Measurements from ENCODE around the gene DMAP1.

DMAP1 gene

DNA sequence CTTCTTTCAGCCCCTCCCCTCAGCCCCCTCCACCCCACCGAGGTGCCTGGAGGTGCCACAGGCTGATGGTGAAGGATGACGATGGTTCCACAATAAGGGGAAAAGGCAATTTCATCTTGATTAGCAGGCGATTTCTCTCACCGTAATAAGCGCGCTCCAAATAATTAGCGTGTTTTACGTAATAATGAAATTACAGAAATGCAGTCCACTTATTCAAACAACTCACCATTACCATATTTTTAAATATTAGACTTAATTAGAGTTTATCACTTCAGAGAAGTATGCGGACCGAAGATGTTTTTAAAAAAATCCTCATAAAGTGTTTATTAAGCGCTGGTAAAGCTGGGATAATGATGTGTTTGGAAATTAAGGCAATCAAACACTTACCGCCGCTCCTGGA lies 14.9 kb downstream of the DMAP1 start:
- DNase-seq (ENCODE audit: low read depth) = no peak

DNA sequence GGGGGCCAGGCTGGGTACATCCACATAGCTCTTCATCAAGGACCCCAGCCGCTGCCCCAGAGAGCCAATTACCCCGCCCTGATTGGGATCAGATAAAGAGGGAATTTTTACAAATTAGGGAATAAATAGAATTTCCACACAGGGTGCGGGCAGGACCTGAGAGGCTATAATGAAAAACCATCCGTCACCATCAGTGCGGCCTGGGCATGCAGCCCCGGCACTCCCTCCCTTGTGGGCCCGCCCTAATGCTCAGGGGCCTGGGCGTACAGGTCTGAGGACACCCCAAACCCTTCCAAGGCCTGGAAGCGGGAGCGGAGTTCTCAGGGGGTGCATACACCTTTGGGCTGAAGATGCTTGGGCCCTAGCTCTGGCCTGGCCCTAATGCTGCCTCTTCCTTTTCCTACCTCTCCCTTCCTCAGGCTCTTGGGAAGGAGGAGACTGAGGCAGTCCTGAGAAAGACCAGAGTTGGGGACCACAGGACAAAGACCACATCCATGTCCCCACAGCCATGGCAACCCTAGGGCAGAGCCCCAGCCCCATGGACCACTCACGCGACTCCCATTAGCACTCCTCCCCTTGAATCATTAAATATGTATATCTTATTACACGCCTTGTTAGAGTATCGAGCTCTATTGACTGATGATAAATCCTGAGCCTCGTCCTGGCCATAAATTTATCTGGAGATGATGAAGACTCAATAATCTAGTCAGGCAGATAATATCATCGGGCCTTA lies 16.3 kb downstream of the DMAP1 start:
- DNase-seq (ENCODE audit: low read depth) = no peak

DNA sequence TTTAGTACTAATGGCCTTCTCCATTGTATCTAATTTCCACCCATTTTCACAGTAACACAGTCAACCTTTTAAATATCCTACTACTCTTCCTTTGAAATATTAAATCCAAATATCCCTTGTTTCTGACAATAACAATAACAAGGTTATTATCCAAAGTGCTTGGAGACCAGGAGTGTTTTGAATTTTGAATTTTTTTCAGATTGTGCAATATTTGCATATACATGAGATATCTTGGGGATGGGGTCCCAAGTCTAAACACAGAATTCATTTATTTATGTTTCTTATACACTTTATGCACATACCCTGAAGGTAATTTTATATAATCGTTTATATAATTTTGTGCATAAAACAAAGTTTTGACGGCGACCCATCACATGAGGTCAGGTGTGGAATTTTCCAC lies 17.5 kb downstream of the DMAP1 start:
- no peak for DNase-seq (ENCODE audit: low read depth)

DNA sequence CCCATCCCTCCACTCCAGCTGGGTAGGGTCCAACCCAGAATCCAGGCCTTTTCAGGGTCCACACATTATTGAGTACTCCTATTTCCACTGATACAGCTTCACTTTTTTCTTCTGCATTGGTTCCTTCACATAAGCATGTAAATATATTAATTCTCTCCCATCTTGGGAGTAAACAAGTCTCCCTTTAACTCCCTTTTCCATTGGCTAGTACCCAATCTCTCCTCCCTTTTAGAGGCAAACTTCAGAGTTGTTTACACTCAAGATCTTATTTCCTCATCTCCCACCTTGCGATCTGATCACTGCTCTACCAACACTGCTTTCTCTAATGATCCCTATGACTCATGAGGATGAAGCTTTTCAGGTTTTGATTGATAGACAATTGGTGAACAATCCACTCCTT lies 20.3 kb downstream of the DMAP1 start:
- DNase-seq (ENCODE audit: low read depth) = no peak

DNA sequence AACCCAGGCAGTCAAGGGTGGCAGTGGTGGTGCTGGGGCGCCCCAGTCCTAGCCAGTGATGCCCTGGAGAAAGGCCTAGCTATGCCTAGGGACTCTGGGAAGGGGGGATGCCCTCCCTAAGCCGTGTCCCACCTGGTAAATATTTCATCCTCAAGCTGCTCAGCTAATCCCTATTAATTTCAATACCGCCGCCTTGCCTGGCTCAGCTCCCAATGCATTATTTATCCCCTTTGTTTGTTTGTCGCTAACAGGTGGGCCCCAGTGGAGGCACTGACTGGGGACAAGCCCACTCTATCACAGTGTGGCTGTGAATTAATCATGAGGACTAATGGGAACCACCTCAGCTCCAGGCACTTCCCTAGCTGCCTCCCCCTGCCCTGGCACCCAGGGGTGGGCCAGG lies 22.5 kb downstream of the DMAP1 start:
- no peak for DNase-seq (ENCODE audit: low read depth)

DNA sequence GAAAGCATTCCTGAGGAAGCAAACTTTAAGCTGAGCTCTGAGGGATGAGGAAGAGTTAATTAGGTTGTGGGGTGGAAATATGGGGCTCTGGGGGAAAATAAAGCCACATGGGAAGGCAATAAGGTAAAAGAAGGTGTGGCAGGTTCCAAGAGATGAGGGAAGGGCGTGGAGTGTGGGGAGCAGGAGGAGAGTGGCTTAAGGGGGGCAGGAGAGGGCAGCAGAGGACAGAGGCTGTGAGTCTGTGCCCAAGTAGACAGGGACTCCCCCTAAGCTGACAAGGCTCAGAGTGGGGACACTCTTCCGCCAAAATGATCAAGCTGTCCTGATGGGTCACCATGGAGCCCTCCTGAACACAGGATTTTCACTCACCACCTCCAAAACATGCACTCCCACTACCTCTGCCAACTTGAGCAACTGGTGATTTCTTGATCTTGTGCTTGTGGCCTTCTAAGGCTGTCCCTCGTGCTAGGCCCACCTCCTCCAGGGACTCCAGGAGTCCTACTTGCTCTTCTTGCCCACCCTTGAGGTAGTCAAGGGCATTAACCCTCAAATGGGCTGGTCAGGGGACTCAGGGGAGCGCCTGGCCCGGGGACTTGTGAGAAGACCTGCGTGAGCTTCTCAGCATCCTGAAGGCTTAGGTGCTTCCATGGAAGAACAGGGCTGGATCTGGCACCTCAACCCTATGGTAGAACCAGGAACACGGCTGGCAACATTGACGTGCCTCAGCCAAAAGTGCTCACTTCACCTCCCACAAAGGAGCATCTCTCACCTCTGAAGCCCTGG lies 23.4 kb downstream of the DMAP1 start:
- no peak for DNase-seq (ENCODE audit: low read depth)

DNA sequence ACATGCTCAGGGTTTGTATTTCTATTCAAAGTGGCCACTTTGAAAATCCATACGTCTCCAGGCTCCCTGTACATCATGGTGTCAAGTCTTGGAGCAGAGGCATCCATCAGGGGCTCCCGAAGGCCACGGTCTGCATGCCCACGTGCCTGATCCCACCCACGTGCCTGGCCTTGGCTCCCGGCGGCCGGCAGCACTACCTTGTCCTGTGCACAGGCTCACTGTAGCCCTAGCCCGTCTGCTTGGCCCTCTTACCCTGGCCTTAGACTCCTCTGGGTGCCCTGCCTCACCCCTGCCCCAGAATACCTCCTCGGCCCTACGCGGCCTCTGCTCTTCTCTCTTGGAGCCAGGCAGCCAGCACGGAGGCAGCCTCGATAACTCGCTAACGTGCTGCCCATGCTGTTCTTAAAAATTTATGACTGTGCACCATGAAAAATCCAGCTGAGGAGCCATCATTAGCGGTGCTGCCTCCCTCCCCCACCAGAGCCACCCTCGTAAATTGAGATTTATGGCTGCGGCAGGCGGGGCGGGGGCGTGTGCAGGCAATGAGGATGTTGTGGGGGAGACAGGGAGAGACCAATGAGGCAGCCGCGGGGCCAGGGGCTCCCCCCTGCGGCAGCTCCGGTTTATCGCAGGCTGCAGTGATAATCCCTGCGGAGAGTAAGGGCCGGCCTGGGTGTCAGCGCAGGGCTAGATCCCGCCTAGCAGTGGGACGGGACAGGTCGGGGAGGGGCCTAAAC lies 24.6 kb downstream of the DMAP1 start:
- peak; percentile 29 for DNase-seq (ENCODE audit: low read depth)

DNA sequence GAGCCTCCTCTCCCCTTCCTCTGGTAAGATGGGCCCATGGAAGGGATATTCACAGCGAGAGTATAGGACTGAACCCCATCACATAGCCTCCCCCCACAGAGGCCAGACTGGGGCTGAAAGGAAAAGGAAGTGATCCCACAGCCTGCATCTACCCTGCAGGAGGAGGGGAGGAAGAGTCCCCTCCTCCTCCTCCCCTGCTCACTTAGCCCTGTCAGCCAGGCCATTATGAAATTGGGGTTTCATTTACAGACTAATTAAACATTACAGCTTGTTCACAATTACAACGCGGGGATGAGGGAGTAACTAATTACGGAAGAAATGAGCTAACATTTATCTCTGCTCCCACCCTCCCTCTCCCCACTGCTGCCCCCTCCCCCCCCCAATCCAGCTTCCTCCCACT lies 25.4 kb downstream of the DMAP1 start:
- no peak for DNase-seq (ENCODE audit: low read depth)

DNA sequence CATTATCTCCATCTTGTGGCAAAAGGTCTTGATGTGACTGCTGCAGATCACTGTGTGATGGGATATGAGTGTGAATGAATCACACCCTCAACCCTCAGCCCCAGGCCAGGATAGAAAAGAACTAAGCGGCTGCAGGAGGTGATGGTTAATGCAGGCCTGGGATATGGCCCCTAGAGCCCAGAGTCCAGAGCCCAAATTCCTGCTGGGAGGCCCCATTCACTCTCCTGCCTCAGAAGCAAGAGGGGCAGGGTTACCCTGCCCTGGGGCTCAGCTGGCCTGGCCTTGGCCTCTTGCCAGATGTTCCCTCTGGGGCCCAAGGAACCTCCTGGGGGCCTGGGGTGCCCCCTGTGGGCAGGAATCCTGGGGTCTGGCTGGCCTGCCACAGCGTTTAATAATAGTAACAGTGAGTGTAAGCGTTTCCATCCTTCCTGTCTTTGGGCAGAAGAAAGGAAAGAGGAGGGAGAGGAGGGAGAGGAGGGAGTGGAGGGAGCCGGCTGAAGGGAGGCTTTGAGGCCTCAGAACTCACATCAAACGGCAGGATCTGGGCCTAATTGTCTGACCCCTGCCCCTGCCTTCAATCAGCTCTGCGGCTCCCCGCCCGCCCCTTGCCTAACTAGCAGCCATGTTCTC lies 26.2 kb downstream of the DMAP1 start:
- no peak for DNase-seq (ENCODE audit: low read depth)

DNA sequence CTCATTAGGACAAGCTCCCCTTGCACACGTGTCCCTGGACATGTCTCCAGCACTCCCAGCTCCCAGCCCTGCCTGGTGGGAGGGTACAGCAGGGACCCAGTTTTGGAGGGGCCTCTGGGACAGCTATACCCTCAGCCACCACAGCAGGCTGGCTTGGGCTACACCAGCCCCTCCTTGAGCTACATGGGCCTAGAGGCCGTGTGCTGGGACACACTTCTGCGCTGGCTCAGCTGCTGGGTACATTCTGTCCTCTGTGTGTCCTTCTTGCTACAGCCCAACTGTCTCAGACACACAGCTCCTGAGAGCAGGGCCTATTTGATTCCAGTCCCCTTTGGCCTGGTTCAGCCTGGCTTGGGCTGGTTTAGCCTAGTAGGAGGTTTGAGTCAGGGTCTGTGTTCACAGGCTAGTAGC lies 26.7 kb downstream of the DMAP1 start:
- DNase-seq (ENCODE audit: low read depth) = no peak

DNA sequence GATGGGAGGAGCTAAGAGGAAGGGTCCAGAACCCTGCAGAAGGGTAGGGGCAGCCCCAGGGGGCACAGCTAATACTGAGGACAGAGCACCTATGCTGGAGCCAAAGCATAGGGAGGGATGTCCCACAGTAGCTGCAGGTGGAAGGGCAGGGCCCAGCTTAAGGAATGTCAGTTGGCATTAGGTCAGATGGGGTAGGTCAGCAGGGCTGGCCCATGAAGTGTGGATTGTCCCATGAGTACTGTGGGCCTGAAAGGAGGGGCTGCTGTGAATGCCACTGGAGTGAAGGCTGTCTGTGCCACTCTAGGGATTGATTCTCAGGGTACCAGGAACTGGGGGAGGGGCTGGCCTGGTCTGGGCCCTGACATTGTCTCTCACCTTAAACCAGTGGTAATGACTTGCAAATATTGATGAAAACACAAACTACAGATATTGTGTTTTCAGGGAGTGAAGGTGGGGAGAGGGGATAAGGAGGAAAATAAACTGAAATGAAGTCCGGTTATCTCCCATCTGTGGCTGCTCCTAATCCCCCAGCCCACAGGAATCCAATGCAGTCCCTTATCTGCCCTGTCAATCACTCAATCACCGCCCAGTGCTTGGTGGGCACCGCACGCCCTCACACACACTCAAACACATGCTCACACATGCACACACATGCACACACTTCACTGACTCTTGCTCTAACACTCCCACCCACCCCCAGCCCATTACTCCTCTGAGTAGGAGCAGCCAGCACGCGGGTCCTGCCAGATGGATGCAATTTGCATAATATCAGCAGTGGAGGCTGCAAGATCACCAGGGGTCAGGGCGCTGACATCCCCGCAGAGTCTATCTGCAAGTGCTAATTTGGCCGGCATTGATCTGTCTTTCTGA lies 27.8 kb downstream of the DMAP1 start:
- no peak for DNase-seq (ENCODE audit: low read depth)

DNA sequence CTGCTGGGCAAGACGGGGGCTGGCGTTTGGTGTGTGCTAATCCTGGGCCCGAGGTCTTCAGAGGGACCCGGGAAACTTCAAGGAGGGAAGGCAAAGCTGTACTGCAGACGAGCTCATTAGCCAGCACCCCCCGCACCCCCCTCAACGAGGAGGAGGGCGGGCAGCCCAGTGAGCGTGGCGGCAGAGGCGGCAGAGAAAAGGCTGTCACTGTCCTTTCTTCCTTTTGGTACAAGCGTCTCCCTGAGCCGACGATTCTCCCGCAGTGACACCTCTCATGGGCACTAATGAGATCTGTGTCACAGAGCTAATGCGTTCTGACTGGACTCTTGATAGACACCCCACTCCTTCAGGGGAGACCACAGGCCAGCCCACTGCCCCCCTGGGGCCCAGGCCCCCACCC lies 29.5 kb downstream of the DMAP1 start:
- DNase-seq (ENCODE audit: low read depth) = no peak

DNA sequence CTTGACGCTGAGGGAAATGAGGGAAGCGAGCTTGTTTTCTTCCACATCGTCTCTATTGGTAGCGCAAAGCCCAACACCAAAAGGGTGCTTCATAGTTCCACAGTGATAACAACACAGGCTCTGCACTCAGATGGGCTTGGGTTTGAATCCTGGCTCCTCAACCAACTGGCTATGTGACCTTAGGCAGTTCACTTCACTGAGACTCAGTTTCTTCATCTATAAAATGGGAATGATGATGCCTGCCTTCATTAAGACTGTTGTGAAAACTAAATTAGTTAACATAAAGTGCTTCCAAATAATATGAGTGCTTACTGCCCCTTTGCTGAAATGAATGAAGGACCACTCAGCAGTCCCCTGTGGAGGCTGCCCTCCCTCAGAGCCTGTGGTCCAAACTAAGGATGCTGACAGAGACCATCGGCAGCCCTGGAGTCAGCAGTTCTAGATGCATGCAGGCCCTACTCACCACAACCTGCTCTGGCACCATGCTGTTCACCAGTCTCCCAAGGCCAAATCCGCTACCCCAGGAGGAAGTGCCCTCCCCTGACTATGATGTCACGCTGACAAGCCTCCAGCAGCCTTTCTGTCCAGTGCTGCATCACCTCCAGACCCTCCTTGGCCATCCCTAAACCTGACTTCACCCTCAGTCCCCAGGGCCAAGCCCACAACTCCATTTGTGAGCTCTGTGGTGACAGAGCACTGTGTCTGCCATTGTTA lies 30.7 kb downstream of the DMAP1 start:
- no peak for DNase-seq (ENCODE audit: low read depth)

DNA sequence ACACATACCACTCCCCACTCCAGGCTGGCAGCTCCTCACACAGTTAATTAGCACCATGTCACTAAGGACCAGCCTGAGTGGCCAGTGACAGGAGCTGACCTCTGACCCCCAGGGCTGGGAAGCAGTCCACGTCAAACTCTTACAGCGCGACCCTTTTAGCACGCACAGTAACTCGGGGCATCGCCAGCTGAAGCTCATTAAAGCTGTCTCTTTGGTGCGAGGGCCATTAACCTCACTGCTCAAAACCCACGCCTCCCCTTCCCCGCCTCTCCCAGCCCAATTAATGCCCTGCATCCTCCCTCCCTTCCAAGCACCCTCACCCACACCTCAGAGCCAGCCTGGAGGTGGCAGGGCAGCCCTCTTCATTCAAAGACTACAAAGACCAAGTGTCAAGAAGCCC lies 31.7 kb downstream of the DMAP1 start:
- DNase-seq (ENCODE audit: low read depth) = no peak

DNA sequence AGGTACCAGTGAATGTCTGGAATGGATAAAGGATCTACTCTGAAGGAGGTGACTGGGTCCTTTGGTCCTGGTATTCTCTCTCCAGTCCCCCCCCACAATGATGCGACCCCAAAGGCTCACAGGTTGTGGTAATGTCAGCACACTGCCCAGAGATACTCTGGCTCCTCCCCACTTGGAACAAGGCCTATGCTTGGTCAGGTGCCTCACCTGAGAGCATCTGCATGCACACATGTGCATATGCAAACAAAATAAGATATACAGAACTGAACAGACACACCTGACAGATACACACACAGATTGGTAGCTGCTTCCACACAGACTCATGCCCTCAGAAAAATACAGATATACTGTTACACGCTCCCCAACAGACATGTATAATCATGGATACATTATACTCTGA lies 33.5 kb downstream of the DMAP1 start:
- no peak for DNase-seq (ENCODE audit: low read depth)

DNA sequence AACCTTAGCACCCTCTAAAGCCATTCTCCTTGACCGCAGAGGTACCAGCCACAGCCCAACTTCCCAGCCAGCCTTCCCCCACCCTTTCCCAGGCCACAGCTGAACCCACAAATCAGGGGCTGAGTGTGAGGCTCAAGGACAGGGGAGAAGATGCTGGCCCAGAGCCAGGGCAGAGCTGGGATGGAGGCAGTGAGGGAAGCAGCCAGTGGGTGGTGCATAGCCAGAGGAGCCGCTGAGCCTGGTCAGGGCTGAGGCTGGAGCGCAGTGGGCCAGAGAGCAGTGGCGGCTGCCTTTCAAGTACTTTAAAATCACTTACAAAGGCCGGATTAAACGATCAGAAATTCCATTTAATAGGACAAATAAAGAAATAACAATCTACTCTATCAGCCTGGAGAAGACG lies 36.3 kb downstream of the DMAP1 start:
- DNase-seq (ENCODE audit: low read depth) = no peak

DNA sequence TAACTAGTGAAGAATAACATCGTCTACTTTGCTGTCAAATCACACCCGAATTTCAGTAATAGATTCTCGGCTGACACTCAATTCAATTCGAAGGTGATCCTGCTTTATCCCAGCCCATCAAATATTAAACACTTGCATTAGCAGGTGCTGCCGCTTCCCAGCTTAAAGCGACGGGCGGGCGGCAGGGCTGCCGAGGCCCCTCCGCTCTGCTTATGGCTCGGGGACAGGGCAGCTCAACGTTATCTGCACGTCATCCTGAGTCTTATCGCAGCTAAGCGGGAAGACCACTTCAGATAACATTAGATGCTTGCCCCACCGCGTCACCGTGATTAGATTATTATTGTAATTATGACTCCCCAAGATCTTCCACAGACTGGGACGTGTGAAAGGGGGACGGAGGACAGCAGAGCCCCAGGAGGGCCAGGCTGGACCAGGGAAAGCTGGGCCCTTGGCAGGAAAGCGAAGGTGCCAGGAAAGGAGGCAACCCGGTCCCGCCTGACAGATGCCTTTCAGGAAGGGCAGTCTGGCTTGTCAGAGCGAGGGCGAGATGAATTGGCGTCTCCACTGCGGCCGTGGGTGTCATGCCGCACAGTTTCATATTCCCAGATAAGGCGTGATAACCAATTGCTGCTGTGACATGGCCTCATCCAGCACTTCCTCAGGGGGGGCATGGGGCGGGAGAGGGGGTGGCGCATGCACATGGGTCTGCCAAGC lies 37.0 kb downstream of the DMAP1 start:
- DNase-seq (ENCODE audit: low read depth) = no peak

DNA sequence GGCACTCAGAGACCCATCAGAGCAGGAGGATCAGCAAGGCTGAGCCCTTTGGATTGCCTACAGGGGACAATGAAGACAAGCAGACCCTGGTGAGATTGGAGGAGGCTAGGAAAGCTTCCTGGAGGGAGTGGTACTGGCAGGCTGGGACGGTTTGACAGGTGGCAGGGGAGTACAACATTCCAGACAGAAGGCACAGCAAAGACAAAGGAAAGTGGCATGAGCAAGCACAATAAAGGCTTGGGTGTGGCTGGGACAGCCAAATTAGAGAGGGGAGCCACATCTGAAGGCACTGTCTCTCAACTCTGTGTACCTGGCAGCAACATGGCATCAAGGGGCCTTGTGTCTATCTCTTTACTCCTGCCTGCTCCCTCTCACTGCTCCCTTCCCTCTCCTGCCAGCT lies 38.2 kb downstream of the DMAP1 start:
- DNase-seq (ENCODE audit: low read depth) = no peak

DNA sequence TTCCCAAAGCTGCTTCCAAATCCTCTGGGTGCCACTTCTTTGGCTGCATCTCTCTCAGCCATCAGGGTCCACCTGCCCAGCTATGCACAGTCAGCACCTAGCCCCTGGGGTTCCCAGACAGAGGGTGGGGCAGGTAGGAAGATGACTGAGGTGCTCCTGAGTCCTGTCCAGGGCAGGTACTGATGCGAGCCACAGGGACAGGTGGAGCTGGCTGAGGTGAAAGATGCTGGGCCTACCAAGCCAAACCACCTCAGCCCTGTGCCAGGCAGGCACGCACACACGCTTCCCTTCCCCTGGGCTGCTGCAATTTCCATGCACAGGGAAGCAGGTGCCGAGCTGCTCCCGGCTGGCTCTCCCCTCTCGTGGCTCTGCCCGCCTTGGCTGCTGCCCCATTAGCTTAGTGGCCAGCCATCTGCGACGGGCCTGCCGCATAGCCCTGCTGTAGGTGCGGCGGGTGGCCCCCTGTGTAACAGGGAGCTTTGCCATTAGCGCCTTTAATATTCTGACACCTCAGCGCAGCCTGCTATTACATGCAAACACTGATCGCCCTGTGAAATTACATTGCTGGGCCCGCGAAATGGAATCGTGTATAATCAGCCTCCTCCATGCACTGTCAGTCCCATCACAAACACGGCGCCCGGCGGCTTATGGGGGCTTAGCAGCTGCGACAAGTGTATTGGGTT lies 38.9 kb downstream of the DMAP1 start:
- DNase-seq (ENCODE audit: low read depth) = no peak
